Mammary microvascular endothelial cell (primary cell): ENCODE data around the gene BLID. TPM values are rescaled to one million over a fixed set of nuclear protein-coding genes. Genes with fewer than 3 reads are reported as not detected.

Experiments used
- total RNA-seq: library from RNA; depleted of rRNA; stranded (reverse); fragments of >200 nt; gene quantifications from 2 replicates; pipeline ENCODE4 v1.2.3, GENCODE V29; 2015

Gene BLID
- total RNA-seq, result not detected in 2 replicates

GRCh38 chr11:122115524-122116379, at the start of gene BLID:
Gene BLID (minus strand): TSS chr11:122116215. CDS start chr11:122115922, 293 bp downstream.

